Hematopoietic multipotent progenitor cell (in vitro differentiated cells): Measurements from ENCODE around the gene ABI1. TPM values are rescaled to one million over a fixed set of nuclear protein-coding genes. Genes with fewer than 3 reads are reported as not detected.

Source experiments
- DNase-seq, 3 donors: peaks; one replicate each; pipeline ENCODE4 v3.0.0-alpha.2; 2011 to 2015; ENCODE audit warnings: low read depth in 2 of 3, low spot score in 2 of 3
- total RNA-seq: library from RNA; depleted of rRNA; stranded (reverse); fragments of >200 nt; gene quantifications from one replicate; pipeline ENCODE4 v1.2.3, GENCODE V29; 2012

ABI1 gene
- total RNA-seq, 1 donor: 53.6 TPM

- DNase-seq: no peak
These were observed 81.4 kb downstream of the ABI1 start for GRCh38 chr10:26779176-26779860.

GRCh38 chr10:26777686-26778085 is 83.1 kb downstream of the ABI1 start:
- no peak for DNase-seq

GRCh38 chr10:26776258-26776657 is 84.5 kb downstream of the ABI1 start:
- no peak for DNase-seq

DNA sequence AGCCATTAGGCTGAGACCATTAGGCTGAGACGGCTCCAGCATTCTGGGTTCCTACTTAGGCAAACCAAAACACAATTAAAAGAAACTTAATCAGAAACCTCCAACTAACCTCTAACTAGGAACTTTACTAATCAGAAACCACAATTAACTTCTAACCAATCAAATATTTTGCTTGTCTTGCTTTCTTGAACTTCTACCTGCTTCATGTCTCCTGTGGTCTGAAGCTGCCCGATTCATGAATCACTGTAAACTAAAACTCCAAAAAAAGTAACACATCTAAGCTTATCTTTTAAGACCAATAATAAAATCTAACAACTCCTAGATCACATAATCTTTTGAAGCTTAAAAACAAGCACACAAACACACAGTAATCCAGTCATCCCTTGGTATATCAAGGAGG is 87.1 kb downstream of the ABI1 start:
- no peak for DNase-seq

DNA sequence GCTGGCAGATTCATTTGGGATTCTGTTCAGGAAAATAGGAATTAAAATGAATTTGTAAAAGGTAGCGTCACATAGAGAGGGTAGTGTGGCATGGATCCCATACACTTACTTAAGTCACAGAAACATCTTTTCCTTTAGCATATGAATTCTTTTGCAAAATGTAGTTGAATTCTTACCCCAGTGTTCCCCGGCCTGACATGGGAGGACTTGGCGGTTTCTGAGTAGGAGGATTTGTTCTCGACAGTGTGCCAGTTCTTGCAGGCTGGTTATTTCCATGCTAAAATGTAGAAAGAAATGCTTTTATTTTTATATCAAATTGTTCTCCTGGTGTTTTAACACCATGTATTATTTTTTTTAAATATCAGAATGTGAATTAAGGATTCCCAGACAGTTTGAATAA is 90.7 kb downstream of the ABI1 start:
- DNase-seq: no peak

DNA sequence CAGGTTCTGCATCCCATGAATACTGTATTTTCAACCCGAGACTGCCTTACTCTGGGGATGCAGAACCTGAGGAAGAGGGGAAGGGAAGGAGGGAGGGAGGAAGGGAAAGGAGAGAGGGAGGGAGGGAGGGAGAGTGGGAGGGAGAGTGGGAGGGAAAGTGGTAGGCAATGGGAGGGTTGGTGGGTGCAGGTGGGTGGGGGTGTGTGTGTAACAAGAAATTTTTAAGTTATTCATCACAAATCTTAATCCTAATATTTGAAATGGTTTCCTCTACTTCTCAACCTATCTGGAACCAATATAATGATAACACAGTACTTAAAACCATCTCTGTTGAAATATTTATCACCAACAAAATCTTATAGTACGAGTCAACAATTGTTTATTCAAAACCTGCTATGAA is 95.2 kb downstream of the ABI1 start:
- no peak for DNase-seq

DNA sequence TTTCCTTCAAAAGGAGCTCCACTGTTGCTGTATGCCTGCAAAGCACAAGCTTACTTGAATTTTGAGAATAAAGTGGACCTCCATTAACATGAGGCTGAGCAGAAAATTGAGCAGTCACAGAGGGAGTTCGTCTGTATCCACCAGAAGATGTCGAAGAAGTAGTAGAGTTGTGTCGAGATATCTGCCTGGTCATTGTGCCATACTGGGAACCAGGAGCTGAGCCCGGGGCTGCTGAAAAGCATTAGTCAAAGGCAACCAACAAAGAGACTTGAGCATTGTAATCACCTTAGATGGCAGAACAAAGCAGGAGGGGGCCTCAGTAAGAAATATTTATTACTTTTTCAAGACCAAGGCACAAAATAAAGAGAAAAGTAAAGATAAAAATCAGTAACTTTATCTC is 101.8 kb downstream of the ABI1 start:
- DNase-seq: no peak

DNA sequence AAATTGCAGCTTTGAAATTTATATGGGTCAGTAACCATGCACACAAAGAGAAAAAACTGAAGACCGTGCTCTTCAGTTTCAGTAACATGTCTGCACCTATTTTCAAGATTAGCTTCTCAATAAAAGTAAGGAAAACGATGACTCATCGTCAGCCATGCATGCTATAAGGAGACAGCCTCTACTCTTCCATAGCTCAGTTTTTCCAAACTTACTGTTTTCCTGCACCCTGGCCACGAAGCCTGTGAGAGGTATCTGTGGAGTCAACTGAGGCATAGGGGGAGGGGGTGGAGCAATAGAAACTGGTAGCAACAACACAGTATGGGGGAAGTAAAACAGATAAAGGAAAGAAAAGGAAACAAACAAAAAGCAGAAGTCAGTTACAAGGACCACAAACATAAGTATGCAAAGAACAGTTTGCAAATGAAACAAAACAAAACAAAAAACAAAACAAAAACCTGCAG is 105.3 kb downstream of the ABI1 start:
- peak in 2 of 3 donors; percentile 21 to 48 for DNase-seq

DNA sequence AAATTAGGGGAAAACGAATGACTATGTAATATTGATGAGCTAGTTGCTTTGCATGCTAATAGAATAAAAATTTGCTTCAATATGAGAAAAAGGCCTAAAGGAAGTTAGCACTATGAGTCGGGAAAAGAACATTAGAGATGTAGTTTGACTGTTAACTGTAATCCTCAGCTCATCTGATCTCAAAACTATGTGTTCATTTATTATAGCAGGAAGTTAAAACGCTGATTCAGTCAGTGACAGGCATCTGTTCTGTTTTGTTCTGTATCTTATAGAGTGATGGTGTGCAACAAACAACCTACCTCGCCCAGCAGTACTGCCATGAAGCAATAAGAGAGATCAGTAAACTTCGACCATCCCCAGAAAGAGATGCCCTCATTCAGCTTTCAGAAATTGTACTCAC is 114.7 kb downstream of the ABI1 start:
- DNase-seq: no peak

DNA sequence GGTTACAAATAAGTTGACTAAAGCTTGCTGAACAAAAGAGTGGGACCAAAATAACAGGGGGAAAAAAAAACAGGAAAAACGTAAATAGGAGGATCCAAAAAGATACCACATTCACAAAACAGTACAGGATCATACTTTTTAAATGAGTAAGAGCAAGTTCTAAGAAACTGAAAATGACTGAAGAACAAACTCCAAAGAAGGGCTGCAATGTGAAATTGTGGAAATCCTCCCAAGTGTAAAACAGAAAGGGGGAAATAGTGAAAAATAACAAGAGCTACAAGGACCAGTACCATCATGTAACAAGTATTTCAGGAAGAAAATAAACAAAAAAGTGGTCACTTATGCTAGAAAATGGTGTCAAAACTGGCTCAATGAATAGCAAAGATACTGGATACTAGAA is 116.9 kb downstream of the ABI1 start:
- no peak for DNase-seq

DNA sequence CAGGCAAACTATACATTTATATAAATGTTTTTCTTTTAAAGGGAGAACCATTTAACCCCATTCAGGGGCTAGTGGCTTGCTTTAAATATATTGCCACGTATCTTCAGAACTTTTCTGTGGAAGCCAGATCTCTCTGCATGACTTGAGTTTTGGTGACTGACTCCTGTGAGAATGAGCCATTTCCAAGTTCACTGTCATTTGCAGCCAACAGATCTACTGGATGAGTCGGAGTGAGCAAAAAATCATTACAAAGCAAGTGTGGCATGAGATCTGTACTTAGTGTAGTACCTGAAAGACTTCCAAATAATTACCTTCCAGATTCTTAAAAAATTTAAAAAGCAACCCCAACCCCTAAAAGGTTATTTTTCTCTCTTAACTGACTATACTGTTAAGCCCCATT is 117.7 kb downstream of the ABI1 start:
- DNase-seq: no peak

DNA sequence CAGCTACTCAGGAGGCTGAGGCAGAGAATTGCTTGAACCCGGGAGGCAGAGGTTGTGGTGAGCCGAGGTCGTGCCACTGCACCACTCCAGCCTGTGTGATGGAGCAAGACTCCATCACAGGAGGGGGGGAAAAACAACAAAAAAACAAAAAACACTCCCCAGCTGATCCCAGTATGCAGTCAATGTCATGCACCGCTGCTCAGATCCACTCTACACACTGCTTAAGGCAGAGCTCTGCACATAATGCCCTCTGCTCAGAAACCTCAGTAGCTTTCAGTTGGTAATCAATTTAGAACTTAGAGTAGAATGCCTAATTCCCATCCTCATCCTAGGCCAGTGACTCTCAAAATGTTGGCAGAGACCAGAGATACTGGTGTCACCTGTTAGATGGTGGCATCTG is 119.4 kb downstream of the ABI1 start:
- no peak for DNase-seq

DNA sequence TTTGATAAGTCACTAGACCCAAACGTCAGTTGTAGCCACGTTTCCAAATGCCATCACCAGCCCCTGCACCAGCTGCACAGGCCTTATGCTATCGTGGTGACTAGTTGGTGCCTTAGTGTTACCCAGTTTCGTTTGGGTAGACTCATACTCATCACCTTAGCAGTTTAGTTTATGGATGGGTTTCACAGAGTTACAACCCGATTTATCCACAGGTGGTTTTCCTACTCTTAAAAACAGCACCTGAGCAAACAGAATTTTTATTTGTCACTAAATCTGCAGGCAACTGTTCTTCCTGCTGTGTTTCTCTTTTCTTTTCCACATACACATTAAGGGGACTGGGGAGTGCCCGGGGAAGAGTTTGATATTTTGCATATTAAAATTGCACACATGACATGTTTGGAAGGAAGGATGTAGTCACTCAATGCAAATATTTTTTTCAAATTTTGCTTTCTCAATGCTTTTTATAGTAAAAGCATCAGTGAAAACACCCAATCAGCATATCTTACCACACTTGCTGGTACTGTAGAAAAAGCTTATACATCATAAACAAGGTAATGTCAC is 121.6 kb downstream of the ABI1 start:
- DNase-seq: no peak

DNA sequence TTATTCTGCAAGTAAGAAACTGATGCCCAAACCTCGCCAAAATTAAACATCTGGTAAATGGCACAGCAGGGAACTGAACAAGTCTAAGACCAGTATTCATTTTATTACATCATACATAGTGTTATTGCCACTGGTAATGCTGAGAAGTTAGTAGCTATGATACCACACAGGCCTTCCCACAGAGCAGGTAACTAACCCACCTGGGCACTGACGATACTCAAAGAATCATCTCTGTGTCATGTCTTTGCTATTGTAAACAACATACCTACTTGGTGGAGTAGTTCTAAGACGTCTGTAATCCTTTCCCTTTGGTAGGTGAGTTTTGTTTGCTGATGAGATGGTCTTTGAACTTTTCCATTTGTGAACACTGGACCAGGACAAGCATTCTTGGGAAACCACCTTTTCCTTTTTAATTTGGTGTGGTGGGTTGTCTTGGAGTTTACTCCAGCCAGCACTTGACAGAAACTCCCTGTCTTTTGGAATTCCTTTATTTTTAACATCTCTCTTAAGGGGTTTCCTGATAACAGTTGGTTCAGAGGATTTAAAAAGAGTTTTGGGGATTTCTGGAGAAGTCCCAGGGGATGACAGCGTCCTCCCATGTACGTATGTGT is 122.4 kb downstream of the ABI1 start:
- no peak for DNase-seq

- peak in 2 of 3 donors; percentile 24 to 38 for DNase-seq
These were observed 123.0 kb downstream of the ABI1 start for GRCh38 chr10:26737730-26738129.

DNA sequence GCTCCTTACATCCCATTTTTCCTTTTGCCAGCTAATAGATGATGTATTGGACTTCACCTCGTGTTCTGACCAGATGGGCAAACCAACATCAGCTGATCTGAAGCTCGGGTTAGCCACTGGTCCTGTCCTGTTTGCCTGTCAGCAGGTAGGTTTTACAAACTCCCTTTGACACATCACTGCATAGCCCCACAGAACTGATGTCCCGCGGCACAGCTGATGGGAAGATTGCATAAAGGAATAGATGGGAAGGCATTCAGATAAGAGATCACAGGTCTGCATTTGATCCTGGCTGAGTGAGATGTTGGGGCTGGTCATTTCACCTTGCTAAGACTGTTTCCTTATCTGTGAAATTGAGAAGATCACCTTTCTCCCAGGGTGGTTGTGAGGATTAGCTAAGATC is 125.3 kb downstream of the ABI1 start:
- no peak for DNase-seq

DNA sequence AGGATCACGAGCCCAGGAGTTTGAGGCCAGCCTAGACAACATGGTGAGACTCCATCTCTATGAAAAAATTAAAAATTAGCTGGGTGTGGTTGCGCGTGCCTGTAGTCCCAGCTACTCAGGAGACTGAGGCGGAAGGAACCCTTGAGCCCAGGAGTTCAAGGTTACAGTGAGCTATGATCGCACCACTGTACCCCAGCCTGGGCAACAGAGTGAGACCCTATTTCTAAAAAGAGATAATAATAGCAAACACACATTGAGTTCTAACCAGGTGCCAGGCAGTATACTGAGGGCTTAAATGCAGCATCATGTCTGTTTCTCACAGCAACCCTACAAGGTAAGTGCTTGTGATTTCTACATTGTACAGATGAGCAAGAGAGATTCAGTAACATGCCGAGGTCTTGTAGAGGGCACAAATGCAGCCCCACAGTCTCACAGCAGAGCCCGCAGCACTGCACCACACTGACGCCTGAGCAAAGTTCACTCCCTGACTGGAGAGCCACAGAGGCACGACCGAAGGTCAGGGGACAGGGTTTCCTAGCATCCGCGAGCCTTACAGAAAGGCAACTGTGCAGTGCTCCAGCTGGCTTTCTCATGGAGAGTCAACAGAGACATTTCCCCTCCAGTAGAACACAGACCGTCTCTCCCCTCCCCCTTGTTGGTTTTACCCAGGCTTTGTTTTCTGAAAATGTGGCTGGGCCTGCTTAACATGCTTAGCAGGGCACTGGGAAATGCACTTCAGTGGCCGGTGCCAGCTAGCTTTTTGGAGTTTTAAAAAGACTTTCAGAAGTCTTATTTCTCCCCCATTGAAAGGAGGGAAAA is 126.8 kb downstream of the ABI1 start:
- no peak for DNase-seq

- no peak for DNase-seq
These were observed 130.2 kb downstream of the ABI1 start for GRCh38 chr10:26730552-26730951.

DNA sequence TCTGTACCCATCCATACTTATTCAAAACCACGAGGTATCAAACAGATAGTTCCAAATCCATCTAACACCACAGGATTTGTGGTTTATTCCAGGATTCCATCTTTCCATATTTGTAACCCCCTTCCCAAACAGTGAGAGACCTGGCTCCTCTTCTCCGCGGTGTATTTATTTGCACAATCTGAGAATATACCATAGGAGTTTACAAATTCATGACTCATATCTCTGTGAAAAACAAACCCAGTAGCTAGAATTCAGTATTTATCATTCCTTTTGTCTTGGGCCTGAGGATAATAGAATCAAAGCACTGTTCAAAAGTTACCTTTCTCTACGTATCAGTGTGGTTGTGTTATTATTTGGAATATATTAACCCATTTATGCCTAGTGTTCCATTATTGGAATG is 131.4 kb downstream of the ABI1 start:
- no peak for DNase-seq

DNA sequence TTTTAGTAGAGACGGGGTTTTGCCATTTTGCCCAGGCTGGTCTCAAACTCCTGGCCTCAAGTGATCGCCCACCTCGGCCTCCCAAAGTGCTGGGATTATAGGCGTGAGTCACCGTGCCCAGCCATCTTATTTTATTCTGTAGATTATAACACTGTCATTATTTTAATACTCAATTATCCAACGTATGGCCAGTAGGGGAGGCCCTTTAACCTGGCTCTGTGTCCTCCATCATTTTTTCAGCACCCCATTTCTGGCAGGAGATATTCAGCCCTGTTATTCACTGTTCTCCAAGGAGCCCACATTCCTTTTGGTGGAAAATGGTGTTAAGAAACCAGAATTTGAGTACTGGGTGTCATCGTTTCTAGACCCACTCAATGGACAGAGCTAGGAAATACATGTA is 131.8 kb downstream of the ABI1 start:
- DNase-seq: no peak

DNA sequence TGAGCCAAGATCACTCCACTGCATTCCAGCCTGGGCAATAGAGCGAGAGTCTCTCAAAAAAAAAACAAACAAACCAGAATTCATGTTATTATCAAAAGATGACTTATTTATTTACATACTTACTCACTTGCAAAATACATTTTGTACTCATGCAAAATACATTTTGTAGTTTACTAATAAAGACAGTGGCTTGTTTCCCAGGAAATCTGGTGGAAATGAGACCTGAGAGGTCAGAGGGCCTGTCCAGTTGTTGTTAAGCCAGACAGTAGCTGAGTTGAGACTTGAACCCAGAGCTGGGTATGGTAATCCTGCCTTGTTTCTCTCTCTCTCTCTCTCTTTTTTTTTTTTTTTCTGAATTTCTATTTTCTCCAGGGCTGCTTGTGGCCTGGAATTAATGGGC is 133.8 kb downstream of the ABI1 start:
- DNase-seq: no peak
